ENCODE measurements around the gene KSR1.

KSR1 gene

GRCh38 chr17:27600471-27600870, 144.2 kb downstream of the KSR1 start:
- ATAC-seq (no peak), DNase-seq (no peak)
- Mint-ChIP-seq H3K27ac (no peak overlapping the region), H3K4me1 (peaks cover 33% of the 10 kb centered on the region), H3K9me3 (no peaks in the 10 kb centered on the region), H3K4me3 (no peak overlapping the region), H3K27me3 (no peaks in the 10 kb centered on the region)

- DNase-seq = peak; percentile 74 to 80
- no peaks in the 10 kb centered on the region for H3K27me3 Mint-ChIP-seq
- H3K4me1 Mint-ChIP-seq = peaks cover 27% of the 10 kb centered on the region
- H3K4me3 Mint-ChIP-seq = no peak overlapping the region
- peak overlapping the region in 1 of 2 donors; percentile 78 for H3K27ac Mint-ChIP-seq
- H3K9me3 Mint-ChIP-seq = no peaks in the 10 kb centered on the region
- peak; percentile 41 for ATAC-seq
Measured at GRCh38 chr17:27601069-27601974, 145.1 kb downstream of the KSR1 start.

- Mint-ChIP-seq H3K4me1 (peaks cover 27% of the 10 kb centered on the region), H3K9me3 (no peaks in the 10 kb centered on the region), H3K27me3 (no peaks in the 10 kb centered on the region), H3K27ac (no peak overlapping the region), H3K4me3 (no peak overlapping the region)
- no peak for DNase-seq
- no peak for ATAC-seq
Measured at GRCh38 chr17:27601975-27602302, 145.7 kb downstream of the KSR1 start.

- Mint-ChIP-seq H3K9me3 (no peaks in the 10 kb centered on the region), H3K27me3 (no peaks in the 10 kb centered on the region), H3K27ac (no peak overlapping the region), H3K4me1 (peaks cover 27% of the 10 kb centered on the region), H3K4me3 (no peak overlapping the region)
- DNase-seq (peak; percentile 60 to 62), ATAC-seq (no peak)
Measured at GRCh38 chr17:27602721-27603420, 146.6 kb downstream of the KSR1 start.

- Mint-ChIP-seq H3K9me3 (no peaks in the 10 kb centered on the region), H3K27me3 (no peaks in the 10 kb centered on the region), H3K4me3 (no peak overlapping the region), H3K4me1 (peaks cover 27% of the 10 kb centered on the region), H3K27ac (no peak overlapping the region)
- ATAC-seq (no peak), DNase-seq (no peak)
Measured at GRCh38 chr17:27603421-27603770, 147.1 kb downstream of the KSR1 start.

- Mint-ChIP-seq H3K4me1 (peaks cover 27% of the 10 kb centered on the region), H3K4me3 (no peak overlapping the region), H3K9me3 (no peaks in the 10 kb centered on the region), H3K27me3 (no peaks in the 10 kb centered on the region), H3K27ac (peak overlapping the region in 1 of 2 donors; percentile 42)
- DNase-seq (no peak), ATAC-seq (no peak)
Measured at GRCh38 chr17:27603880-27604794, 147.9 kb downstream of the KSR1 start.

- no peak for ATAC-seq
- H3K4me1 Mint-ChIP-seq = peaks cover 21% of the 10 kb centered on the region
- H3K4me3 Mint-ChIP-seq = no peak overlapping the region
- H3K27me3 Mint-ChIP-seq = no peaks in the 10 kb centered on the region
- H3K27ac Mint-ChIP-seq = no peak overlapping the region
- DNase-seq = no peak
- no peaks in the 10 kb centered on the region for H3K9me3 Mint-ChIP-seq
Measured at GRCh38 chr17:27605409-27605808, 149.2 kb downstream of the KSR1 start.

- Mint-ChIP-seq H3K27me3 (no peaks in the 10 kb centered on the region), H3K4me1 (peaks cover 22% of the 10 kb centered on the region), H3K9me3 (no peaks in the 10 kb centered on the region), H3K4me3 (no peak overlapping the region), H3K27ac (peak overlapping the region in 1 of 2 donors; percentile 71)
- DNase-seq = no peak
- no peak for ATAC-seq
Measured at GRCh38 chr17:27607521-27608091, 151.4 kb downstream of the KSR1 start.

- Mint-ChIP-seq H3K27me3 (no peaks in the 10 kb centered on the region), H3K9me3 (no peaks in the 10 kb centered on the region), H3K4me3 (no peak overlapping the region), H3K4me1 (peaks cover 14% of the 10 kb centered on the region), H3K27ac (peak overlapping the region in 1 of 2 donors; percentile 71)
- DNase-seq = no peak
- ATAC-seq = peak; percentile 23
Measured at GRCh38 chr17:27608328-27609230, 152.3 kb downstream of the KSR1 start.

GRCh38 chr17:27609611-27610303, 153.5 kb downstream of the KSR1 start:
- DNase-seq (no peak), ATAC-seq (no peak)
- Mint-ChIP-seq H3K27me3 (no peaks in the 10 kb centered on the region), H3K4me3 (no peak overlapping the region), H3K27ac (peak overlapping the region in 1 of 2 donors; percentile 63), H3K4me1 (peaks cover 14% of the 10 kb centered on the region), H3K9me3 (no peaks in the 10 kb centered on the region)

- no peak for DNase-seq
Measured at GRCh38 chr17:27610304-27610677, 154.0 kb downstream of the KSR1 start.

GRCh38 chr17:27612160-27612770, 156.0 kb downstream of the KSR1 start:
- H3K27me3 Mint-ChIP-seq = no peaks in the 10 kb centered on the region
- no peak overlapping the region for H3K27ac Mint-ChIP-seq
- no peak overlapping the region for H3K4me3 Mint-ChIP-seq
- ATAC-seq (no peak), DNase-seq (no peak)
- no peaks in the 10 kb centered on the region for H3K9me3 Mint-ChIP-seq
- H3K4me1 Mint-ChIP-seq = peaks cover 38% of the 10 kb centered on the region

More at GRCh38 chr17:27610304-27610677, 154.0 kb downstream of the KSR1 start:
- Mint-ChIP-seq H3K27ac (no peak overlapping the region), H3K4me1 (peaks cover 19% of the 10 kb centered on the region), H3K27me3 (no peaks in the 10 kb centered on the region), H3K4me3 (no peak overlapping the region), H3K9me3 (no peaks in the 10 kb centered on the region)
- no peak for ATAC-seq

- DNase-seq (no peak), ATAC-seq (no peak)
- H3K4me1 Mint-ChIP-seq = peaks cover 38% of the 10 kb centered on the region
- no peak overlapping the region for H3K27ac Mint-ChIP-seq
- H3K27me3 Mint-ChIP-seq = no peaks in the 10 kb centered on the region
- H3K9me3 Mint-ChIP-seq = no peaks in the 10 kb centered on the region
- H3K4me3 Mint-ChIP-seq = no peak overlapping the region
Measured at GRCh38 chr17:27613433-27613832, 157.2 kb downstream of the KSR1 start.

GRCh38 chr17:27615121-27615520, 158.9 kb downstream of the KSR1 start:
- Mint-ChIP-seq H3K9me3 (no peaks in the 10 kb centered on the region), H3K4me1 (peaks cover 41% of the 10 kb centered on the region), H3K27me3 (no peaks in the 10 kb centered on the region), H3K4me3 (no peak overlapping the region), H3K27ac (peak overlapping the region in 1 of 2 donors; percentile 4)
- DNase-seq (no peak), ATAC-seq (no peak)
